Astrocyte (in vitro differentiated cells and primary cell): ENCODE measurements around the gene IQGAP2. TPM values are rescaled to one million over a fixed set of nuclear protein-coding genes. Genes with fewer than 3 reads are reported as not detected.

Experiments
- DNase-seq: peaks from one replicate; pipeline ENCODE4 v3.0.0-alpha.2; 2010; ENCODE audit warnings: low read depth
- FAIRE-seq: peaks from 2 replicates; lab custom pipeline; 2011; peaks lifted over from hg19 to GRCh38; lab: Jason Lieb, UNC
- H2AFZ ChIP-seq: 2 replicates; pipeline ENCODE4 v1.6.0; 2012; ENCODE audit warnings: low read depth, low read length, inconsistent platforms
- H3K27ac ChIP-seq: 2 replicates; pipeline ENCODE4 v1.5.1; 2011; ENCODE audit warnings: low read depth, low read length, inconsistent platforms
- H3K27me3 ChIP-seq: 2 replicates; pipeline ENCODE4 v1.6.0; 2011; ENCODE audit warnings: low read length, inconsistent platforms; ENCODE audit not compliant: insufficient read depth
- H3K36me3 ChIP-seq: 2 replicates; pipeline ENCODE4 v1.5.1; 2011; ENCODE audit warnings: low read length, inconsistent platforms; ENCODE audit not compliant: insufficient read depth
- H3K4me1 ChIP-seq: 2 replicates; pipeline ENCODE4 v1.5.1; 2011; ENCODE audit warnings: low read length, inconsistent platforms; ENCODE audit not compliant: insufficient read depth
- H3K4me2 ChIP-seq: 2 replicates; pipeline ENCODE4 v1.6.0; 2012; ENCODE audit warnings: low read length, inconsistent platforms
- H3K4me3 ChIP-seq: 2 replicates; pipeline ENCODE4 v1.5.1; 2011; ENCODE audit warnings: low read depth, mild to moderate bottlenecking, low read length, inconsistent platforms; ENCODE audit not compliant: insufficient read depth
- H3K79me2 ChIP-seq: 2 replicates; pipeline ENCODE4 v1.6.0; 2012; ENCODE audit warnings: mild to moderate bottlenecking, low read length, inconsistent platforms; ENCODE audit not compliant: insufficient read depth
- H3K9ac ChIP-seq: 2 replicates; pipeline ENCODE4 v1.6.0; 2012; ENCODE audit warnings: mild to moderate bottlenecking, low read length, inconsistent platforms
- H3K9me3 ChIP-seq: 2 replicates; pipeline ENCODE4 v1.5.1; 2012; ENCODE audit warnings: low read depth, mild to moderate bottlenecking, low read length, inconsistent platforms; ENCODE audit not compliant: insufficient read depth
- H4K20me1 ChIP-seq: 2 replicates; pipeline ENCODE4 v1.6.0; 2012; ENCODE audit warnings: low read length, inconsistent platforms; ENCODE audit not compliant: insufficient read depth
- H3K27ac Mint-ChIP-seq: one replicate; pipeline ENCODE4 v1.8.0; 2021; ENCODE audit warnings: mild to moderate bottlenecking, mixed read lengths; ENCODE audit not compliant: unreplicated experiment
- H3K27me3 Mint-ChIP-seq: one replicate; pipeline ENCODE4 v1.8.0; 2021; ENCODE audit warnings: low read depth, mixed read lengths; ENCODE audit not compliant: unreplicated experiment
- H3K36me3 Mint-ChIP-seq: one replicate; pipeline ENCODE4 v1.8.0; 2021; ENCODE audit warnings: low read depth, mixed read lengths; ENCODE audit not compliant: unreplicated experiment
- H3K4me1 Mint-ChIP-seq: one replicate; pipeline ENCODE4 v1.8.0; 2021; ENCODE audit warnings: low read depth, mixed read lengths; ENCODE audit not compliant: unreplicated experiment
- H3K4me3 Mint-ChIP-seq: one replicate; pipeline ENCODE4 v1.8.0; 2021; ENCODE audit warnings: mild to moderate bottlenecking, moderate library complexity, mixed read lengths; ENCODE audit not compliant: unreplicated experiment
- H3K9me3 Mint-ChIP-seq: one replicate; pipeline ENCODE4 v1.8.0; 2021; ENCODE audit warnings: mild to moderate bottlenecking, mixed read lengths; ENCODE audit not compliant: unreplicated experiment
- EZH2 ChIP-seq: IDR thresholded peaks from 2 replicates; pipeline ENCODE4 v1.6.1; 2012; ENCODE audit warnings: mild to moderate bottlenecking, low read length, inconsistent platforms; ENCODE audit not compliant: insufficient read depth
- total RNA-seq: library from RNA; stranded (reverse); gene quantifications from 2 replicates; pipeline ENCODE4 v1.2.1, GENCODE V29; 2021
- TF ChIP-seq, protein P1 (sequence below): IDR thresholded peaks from 2 replicates; pipeline ENCODE4 v1.5.1; 2011; ENCODE audit warnings: low read depth, mild to moderate bottlenecking, inconsistent platforms, low read length, moderate library complexity; ENCODE audit not compliant: insufficient read depth

IQGAP2 gene
- total RNA-seq, 1 donor from 2014 or later = 2.9 TPM

DNA sequence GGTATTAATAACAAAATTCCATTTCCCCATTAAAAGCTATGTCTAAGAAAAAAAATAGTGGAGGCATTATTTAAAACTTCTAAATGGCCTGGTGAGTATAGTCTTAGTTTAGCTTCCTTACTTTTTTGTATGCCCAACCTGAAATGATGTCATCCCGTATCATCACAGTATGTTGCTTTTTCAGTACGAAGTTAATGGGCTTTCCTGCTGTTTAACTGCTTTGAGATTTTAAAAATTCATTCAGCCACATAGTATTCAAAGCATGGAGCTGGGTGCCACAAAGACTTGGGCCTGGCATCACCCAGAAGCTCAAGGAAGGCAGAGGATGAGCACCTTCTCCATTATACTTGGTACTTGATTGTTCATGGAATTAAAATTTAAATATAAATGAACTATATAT is 212.7 kb downstream of the IQGAP2 start:
- Histone ChIP-seq H3K27me3 (no peaks in the 10 kb centered on the region), H3K79me2 (no peaks in the 10 kb centered on the region), H4K20me1 (no peaks in the 10 kb centered on the region), H2AFZ (no peak overlapping the region), H3K9me3 (no peaks in the 10 kb centered on the region), H3K9ac (no peak overlapping the region), H3K36me3 (no peaks in the 10 kb centered on the region), H3K27ac (no peak overlapping the region), H3K4me1 (peaks cover 11% of the 10 kb centered on the region), H3K4me2 (no peak overlapping the region), H3K4me3 (no peak overlapping the region)
- H3K36me3 Mint-ChIP-seq = peaks cover 5% of the 10 kb centered on the region
- no peak for DNase-seq
- H3K27ac Mint-ChIP-seq = no peak overlapping the region
- no peak overlapping the region for H3K4me3 Mint-ChIP-seq
- no peak for FAIRE-seq
- peaks cover 5% of the 10 kb centered on the region for H3K9me3 Mint-ChIP-seq
- H3K27me3 Mint-ChIP-seq = no peaks in the 10 kb centered on the region
- TF ChIP-seq, protein P1, sequence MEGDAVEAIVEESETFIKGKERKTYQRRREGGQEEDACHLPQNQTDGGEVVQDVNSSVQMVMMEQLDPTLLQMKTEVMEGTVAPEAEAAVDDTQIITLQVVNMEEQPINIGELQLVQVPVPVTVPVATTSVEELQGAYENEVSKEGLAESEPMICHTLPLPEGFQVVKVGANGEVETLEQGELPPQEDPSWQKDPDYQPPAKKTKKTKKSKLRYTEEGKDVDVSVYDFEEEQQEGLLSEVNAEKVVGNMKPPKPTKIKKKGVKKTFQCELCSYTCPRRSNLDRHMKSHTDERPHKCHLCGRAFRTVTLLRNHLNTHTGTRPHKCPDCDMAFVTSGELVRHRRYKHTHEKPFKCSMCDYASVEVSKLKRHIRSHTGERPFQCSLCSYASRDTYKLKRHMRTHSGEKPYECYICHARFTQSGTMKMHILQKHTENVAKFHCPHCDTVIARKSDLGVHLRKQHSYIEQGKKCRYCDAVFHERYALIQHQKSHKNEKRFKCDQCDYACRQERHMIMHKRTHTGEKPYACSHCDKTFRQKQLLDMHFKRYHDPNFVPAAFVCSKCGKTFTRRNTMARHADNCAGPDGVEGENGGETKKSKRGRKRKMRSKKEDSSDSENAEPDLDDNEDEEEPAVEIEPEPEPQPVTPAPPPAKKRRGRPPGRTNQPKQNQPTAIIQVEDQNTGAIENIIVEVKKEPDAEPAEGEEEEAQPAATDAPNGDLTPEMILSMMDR = no peak
- TF ChIP-seq EZH2 = no peak
- H3K4me1 Mint-ChIP-seq = peaks cover 13% of the 10 kb centered on the region

DNA sequence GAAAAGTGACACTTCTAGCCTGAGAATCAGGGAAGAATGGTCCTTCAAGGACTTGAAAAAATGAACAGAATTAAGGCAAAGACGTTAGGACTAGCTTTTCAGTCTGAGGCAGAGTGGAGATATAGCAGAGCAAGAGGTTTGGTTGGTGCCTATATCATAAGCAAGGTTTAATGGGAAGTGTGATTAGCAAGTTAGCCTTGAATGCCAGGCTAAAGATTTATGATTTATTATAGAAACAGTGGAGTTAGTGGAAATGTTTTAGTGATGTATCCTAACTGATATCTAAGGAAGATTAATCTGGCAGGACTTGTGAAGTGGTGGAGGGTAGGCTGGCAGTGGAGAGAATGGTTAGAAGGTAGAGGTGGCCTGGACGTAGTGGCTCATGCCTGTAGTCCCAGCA is 213.1 kb downstream of the IQGAP2 start:
- Histone ChIP-seq H3K4me3 (no peak overlapping the region), H3K4me1 (peaks cover 12% of the 10 kb centered on the region), H3K79me2 (peaks cover under 1% of the 10 kb centered on the region), H3K9me3 (no peaks in the 10 kb centered on the region), H3K4me2 (no peak overlapping the region), H3K27ac (no peak overlapping the region), H3K27me3 (no peaks in the 10 kb centered on the region), H2AFZ (no peak overlapping the region), H3K9ac (no peak overlapping the region), H3K36me3 (no peaks in the 10 kb centered on the region), H4K20me1 (no peaks in the 10 kb centered on the region)
- H3K4me1 Mint-ChIP-seq = peaks cover 13% of the 10 kb centered on the region
- DNase-seq (no peak), FAIRE-seq (no peak)
- peaks cover 5% of the 10 kb centered on the region for H3K9me3 Mint-ChIP-seq
- TF ChIP-seq, protein P1 = no peak
- TF ChIP-seq EZH2 = no peak
- H3K36me3 Mint-ChIP-seq = peaks cover 5% of the 10 kb centered on the region
- no peak overlapping the region for H3K4me3 Mint-ChIP-seq
- no peaks in the 10 kb centered on the region for H3K27me3 Mint-ChIP-seq
- H3K27ac Mint-ChIP-seq = no peak overlapping the region

DNA sequence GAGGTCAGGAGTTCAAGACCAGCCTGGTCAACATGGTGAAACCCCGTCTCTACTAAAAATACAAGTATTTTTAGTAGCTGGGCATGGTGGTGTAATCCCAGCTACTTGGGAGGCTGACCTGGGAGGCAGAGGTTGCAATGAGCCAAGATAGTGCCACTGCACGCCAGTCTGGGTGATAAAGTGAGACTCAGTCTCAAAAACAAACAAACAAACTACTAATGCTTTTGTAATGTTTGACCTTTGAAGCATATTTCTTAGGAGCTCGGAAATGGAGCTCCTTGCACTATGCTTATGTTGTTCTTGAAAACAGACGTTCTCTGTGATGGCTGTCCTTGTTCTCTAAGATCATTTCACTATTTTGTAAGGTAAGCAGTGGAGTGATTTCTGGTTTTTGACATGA is 214.1 kb downstream of the IQGAP2 start:
- H3K4me1 ChIP-seq = peaks cover 15% of the 10 kb centered on the region
- peak overlapping the region; percentile 65 for H3K27ac ChIP-seq
- Mint-ChIP-seq H3K27me3 (no peaks in the 10 kb centered on the region), H3K27ac (no peak overlapping the region), H3K4me3 (no peak overlapping the region), H3K4me1 (peaks cover 17% of the 10 kb centered on the region), H3K36me3 (peaks cover 5% of the 10 kb centered on the region), H3K9me3 (peaks cover 5% of the 10 kb centered on the region)
- no peak for TF ChIP-seq EZH2
- TF ChIP-seq, protein P1 = no peak
- no peaks in the 10 kb centered on the region for H3K27me3 ChIP-seq
- peak overlapping the region; percentile 31 for H3K4me2 ChIP-seq
- DNase-seq (no peak), FAIRE-seq (no peak)
- H3K9ac ChIP-seq = peak overlapping the region; percentile 6
- no peaks in the 10 kb centered on the region for H3K36me3 ChIP-seq
- peaks cover 8% of the 10 kb centered on the region for H3K79me2 ChIP-seq
- no peaks in the 10 kb centered on the region for H4K20me1 ChIP-seq
- no peak overlapping the region for H3K4me3 ChIP-seq
- H2AFZ ChIP-seq = no peak overlapping the region
- H3K9me3 ChIP-seq = no peaks in the 10 kb centered on the region
